Measurements from ENCODE around the gene CYP3A7. TPM values are rescaled to one million over a fixed set of nuclear protein-coding genes. Genes with fewer than 3 reads are reported as not detected.
"Not testable (repeated sequence)": the region's sequence is repeated elsewhere in the genome, so short reads cannot be mapped to it uniquely, and the experiment has no call there.

Gene CYP3A7
- total and polyA plus RNA-seq, 3 experiments from 2014 or later: not detected

DNA sequence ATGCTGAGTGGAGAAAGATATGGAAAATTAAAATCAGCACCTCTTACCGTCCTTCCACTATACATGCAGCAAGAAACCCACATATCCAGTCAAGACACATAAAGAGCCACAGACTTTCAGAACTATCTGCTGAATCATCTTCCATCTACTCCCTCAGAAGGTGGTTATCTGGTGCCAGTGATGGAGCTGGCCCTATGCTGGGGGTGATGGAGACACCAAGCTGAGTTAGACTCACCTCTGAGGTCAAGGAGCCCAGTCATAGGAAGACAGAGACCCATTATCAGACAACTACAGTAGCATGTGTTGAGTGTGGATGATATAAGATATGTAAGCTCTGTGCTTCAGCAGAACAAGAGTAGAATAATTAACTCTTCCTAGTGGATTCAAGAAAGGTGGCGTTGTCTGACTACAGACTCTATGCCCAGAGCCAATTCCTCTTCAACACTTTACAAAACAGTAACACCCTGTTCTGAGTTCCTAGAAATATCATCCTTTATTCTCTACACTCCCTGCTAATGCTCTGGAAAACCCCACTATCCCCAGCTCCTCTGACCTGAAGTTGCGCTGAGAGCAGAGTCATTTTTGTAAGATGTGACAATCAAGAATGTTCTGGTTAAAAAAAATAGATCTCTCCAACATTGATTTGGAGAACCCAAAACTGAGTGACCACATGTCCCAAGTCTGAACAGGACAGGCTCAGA is 69.5 kb downstream of the CYP3A7 start:
- H3K27me3 ChIP-seq (ENCODE audit: insufficient read depth, low read length, poor library complexity, severe bottlenecking): no peaks in the 10 kb centered on the region
- H3K36me3 ChIP-seq (ENCODE audit: insufficient read depth, low read length): no peaks in the 10 kb centered on the region
- CTCF ChIA-PET: no interaction called here
- peaks cover 2 to 43% (median 21%) of the 10 kb centered on the region in 3 donors for H3K36me3 Mint-ChIP-seq
- H3K27me3 Mint-ChIP-seq: no peaks in the 10 kb centered on the region
- H3K4me3 Mint-ChIP-seq: no peak overlapping the region
- H3K4me1 ChIP-seq (ENCODE audit: insufficient read depth, low read length): no peaks in the 10 kb centered on the region
- H3K27ac Mint-ChIP-seq: no peak overlapping the region
- no peaks in the 10 kb centered on the region for H3K9me3 Mint-ChIP-seq
- H3K4me3 ChIP-seq (ENCODE audit: low read length): no peak overlapping the region
- H3K27ac ChIP-seq (ENCODE audit: low read depth, low read length): no peak overlapping the region
- no peaks in the 10 kb centered on the region for H3K9me3 ChIP-seq (ENCODE audit: low read length)
- no peaks in the 10 kb centered on the region for H3K4me1 Mint-ChIP-seq
- DNase-seq: no peak
- POLR2A ChIA-PET: no interaction called here

DNA sequence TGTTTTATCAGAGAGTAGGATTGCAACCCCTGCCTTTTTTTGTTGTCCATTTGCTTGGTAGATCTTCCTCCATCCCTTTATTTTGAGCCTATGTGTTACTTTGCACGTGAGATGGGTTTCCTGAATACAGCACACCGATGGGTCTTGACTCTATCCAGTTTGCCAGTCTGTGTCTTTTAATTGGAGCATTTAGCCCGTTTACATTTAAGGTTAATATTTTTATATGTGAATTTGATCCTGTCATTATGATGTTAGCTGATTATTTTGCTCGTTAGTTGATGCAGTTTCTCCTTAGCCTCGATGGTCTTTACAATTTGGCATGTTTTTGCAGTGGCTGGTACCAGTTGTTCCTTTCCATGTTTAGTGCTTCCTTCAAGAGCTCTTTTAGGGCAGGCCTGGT is 77.1 kb downstream of the CYP3A7 start:
- H3K4me1 ChIP-seq (ENCODE audit: insufficient read depth, low read length); H3K9me3 Mint-ChIP-seq; H3K27ac Mint-ChIP-seq; H3K36me3 ChIP-seq (ENCODE audit: insufficient read depth, low read length); H3K4me1 Mint-ChIP-seq; H3K27me3 Mint-ChIP-seq; DNase-seq; H3K27me3 ChIP-seq (ENCODE audit: insufficient read depth, low read length, poor library complexity, severe bottlenecking); H3K9me3 ChIP-seq (ENCODE audit: low read length); POLR2A ChIA-PET; H3K27ac ChIP-seq (ENCODE audit: low read depth, low read length); H3K4me3 ChIP-seq (ENCODE audit: low read length); H3K4me3 Mint-ChIP-seq; CTCF ChIA-PET: not testable (repeated sequence)
- H3K36me3 Mint-ChIP-seq: peaks cover 13 to 22% (median 16%) of the 10 kb centered on the region in 3 donors

Other genes starting within 250 kb of the CYP3A7 start
- gene ZNF394, start 234.9 kb downstream of the CYP3A7 start, total RNA-seq: 10 to 100 TPM; 34.1 to 35.0 TPM
- 65.6 TPM for gene ZNF394, start 234.9 kb downstream of the CYP3A7 start, polyA plus RNA-seq
- gene ZKSCAN5, start 230.5 kb downstream of the CYP3A7 start, total RNA-seq: 1 to 10 TPM; 8.4 TPM
- 5.0 TPM for gene ZKSCAN5, start 230.5 kb downstream of the CYP3A7 start, polyA plus RNA-seq
- gene FAM200A, start 183.1 kb downstream of the CYP3A7 start, total RNA-seq: 1 to 10 TPM; 7.9 to 8.4 TPM
- gene FAM200A, start 183.1 kb downstream of the CYP3A7 start, polyA plus RNA-seq: 7.6 TPM
- gene ZNF655, start 176.6 kb downstream of the CYP3A7 start, total RNA-seq: 10 to 100 TPM; 55.8 to 58.2 TPM
- 91.6 TPM for gene ZNF655, start 176.6 kb downstream of the CYP3A7 start, polyA plus RNA-seq
- under 1 TPM; 0.55 to 0.70 TPM for gene TMEM225B, start 136.9 kb downstream of the CYP3A7 start, total RNA-seq
- gene TMEM225B, start 136.9 kb downstream of the CYP3A7 start, polyA plus RNA-seq: 1.5 TPM
- gene ZSCAN25, start 118.2 kb downstream of the CYP3A7 start, total RNA-seq: 10 to 100 TPM; 26.6 to 27.8 TPM
- gene ZSCAN25, start 118.2 kb downstream of the CYP3A7 start, polyA plus RNA-seq: 13.0 TPM
- not detected for gene CYP3A5, start 55.2 kb downstream of the CYP3A7 start, total RNA-seq
- gene CYP3A5, start 55.2 kb downstream of the CYP3A7 start, polyA plus RNA-seq: 0.16 TPM
- not detected for gene CYP3A4, start 49.0 kb upstream of the CYP3A7 start, total RNA-seq
- gene CYP3A4, start 49.0 kb upstream of the CYP3A7 start, polyA plus RNA-seq: not detected
- not detected for gene CYP3A43, start 92.8 kb upstream of the CYP3A7 start, total RNA-seq
- not detected for gene CYP3A43, start 92.8 kb upstream of the CYP3A7 start, polyA plus RNA-seq
- under 1 TPM in 1 of 2 experiments, not detected in 1; 0.26 TPM for gene OR2AE1, start 141.8 kb upstream of the CYP3A7 start, total RNA-seq
- gene OR2AE1, start 141.8 kb upstream of the CYP3A7 start, polyA plus RNA-seq: not detected
- 10 to 100 TPM; 30.0 to 31.0 TPM for gene TRIM4, start 184.3 kb upstream of the CYP3A7 start, total RNA-seq
- gene TRIM4, start 184.3 kb upstream of the CYP3A7 start, polyA plus RNA-seq: 25.8 TPM
- under 1 TPM in 1 of 2 experiments, not detected in 1; 0.20 TPM for gene GJC3, start 194.4 kb upstream of the CYP3A7 start, total RNA-seq
- not detected for gene GJC3, start 194.4 kb upstream of the CYP3A7 start, polyA plus RNA-seq
- not detected for gene AZGP1, start 240.8 kb upstream of the CYP3A7 start, total RNA-seq
- not detected for gene AZGP1, start 240.8 kb upstream of the CYP3A7 start, polyA plus RNA-seq

Data from CD8-positive, alpha-beta memory T cell (primary cell).